ENCODE measurements around the gene CENPC.
"Not testable (repeated sequence)": the region's sequence is repeated elsewhere in the genome, so short reads cannot be mapped to it uniquely, and the experiment has no call there.

CENPC gene

GRCh38 chr4:67445881-67446280, 99.4 kb downstream of the CENPC start:
- H3K27ac ChIP-seq (ENCODE audit: low read depth, low read length); H3K27me3 ChIP-seq (ENCODE audit: insufficient read depth, low read length); H3K4me3 ChIP-seq (ENCODE audit: low read length); H3K36me3 ChIP-seq (ENCODE audit: insufficient read depth, low read length); H3K4me1 ChIP-seq (ENCODE audit: insufficient read depth, low read length); H3K9ac ChIP-seq (ENCODE audit: low read depth, low read length); H3K9me3 ChIP-seq (ENCODE audit: insufficient read depth, low read depth, low read length): not testable (repeated sequence)
- 95% methylated on average over 21 of the region's 25 CpGs for WGBS

GRCh38 chr4:67438975-67439374, 106.3 kb downstream of the CENPC start:
- H3K27ac ChIP-seq (ENCODE audit: low read depth, low read length): no peak overlapping the region
- no peaks in the 10 kb centered on the region for H3K4me1 ChIP-seq (ENCODE audit: insufficient read depth, low read length)
- no peaks in the 10 kb centered on the region for H3K36me3 ChIP-seq (ENCODE audit: insufficient read depth, low read length)
- H3K9me3 ChIP-seq (ENCODE audit: insufficient read depth, low read depth, low read length): no peaks in the 10 kb centered on the region
- no peak overlapping the region for H3K4me3 ChIP-seq (ENCODE audit: low read length)
- H3K27me3 ChIP-seq (ENCODE audit: insufficient read depth, low read length): no peaks in the 10 kb centered on the region
- H3K9ac ChIP-seq (ENCODE audit: low read depth, low read length): no peak overlapping the region
- WGBS: 81% methylated on average over 3 of the region's 4 CpGs

GRCh38 chr4:67437974-67438713, 107.2 kb downstream of the CENPC start:
- Histone ChIP-seq H3K27me3 (ENCODE audit: insufficient read depth, low read length) (no peaks in the 10 kb centered on the region), H3K4me3 (ENCODE audit: low read length) (no peak overlapping the region), H3K9me3 (ENCODE audit: insufficient read depth, low read depth, low read length) (no peaks in the 10 kb centered on the region), H3K36me3 (ENCODE audit: insufficient read depth, low read length) (no peaks in the 10 kb centered on the region), H3K4me1 (ENCODE audit: insufficient read depth, low read length) (no peaks in the 10 kb centered on the region), H3K9ac (ENCODE audit: low read depth, low read length) (no peak overlapping the region), H3K27ac (ENCODE audit: low read depth, low read length) (no peak overlapping the region)
- WGBS: 100% methylated on average over 1 of the region's 2 CpGs

GRCh38 chr4:67436742-67437141, 108.6 kb downstream of the CENPC start:
- Histone ChIP-seq H3K36me3 (ENCODE audit: insufficient read depth, low read length) (no peaks in the 10 kb centered on the region), H3K9me3 (ENCODE audit: insufficient read depth, low read depth, low read length) (no peaks in the 10 kb centered on the region), H3K4me3 (ENCODE audit: low read length) (no peak overlapping the region), H3K9ac (ENCODE audit: low read depth, low read length) (no peak overlapping the region), H3K27me3 (ENCODE audit: insufficient read depth, low read length) (no peaks in the 10 kb centered on the region), H3K27ac (ENCODE audit: low read depth, low read length) (no peak overlapping the region), H3K4me1 (ENCODE audit: insufficient read depth, low read length) (no peaks in the 10 kb centered on the region)
- WGBS: 97% methylated on average over 2 of the region's 2 CpGs

- H3K4me3 ChIP-seq (ENCODE audit: low read length): no peak overlapping the region
- no peaks in the 10 kb centered on the region for H3K4me1 ChIP-seq (ENCODE audit: insufficient read depth, low read length)
- no peaks in the 10 kb centered on the region for H3K9me3 ChIP-seq (ENCODE audit: insufficient read depth, low read depth, low read length)
- 46% methylated on average over 1 of the region's 1 CpG for WGBS
- H3K27me3 ChIP-seq (ENCODE audit: insufficient read depth, low read length): no peaks in the 10 kb centered on the region
- H3K27ac ChIP-seq (ENCODE audit: low read depth, low read length): no peak overlapping the region
- no peak overlapping the region for H3K9ac ChIP-seq (ENCODE audit: low read depth, low read length)
- H3K36me3 ChIP-seq (ENCODE audit: insufficient read depth, low read length): no peaks in the 10 kb centered on the region
These were observed 114.3 kb downstream of the CENPC start for GRCh38 chr4:67430989-67431388.

GRCh38 chr4:67428819-67429218, 116.5 kb downstream of the CENPC start:
- Histone ChIP-seq H3K4me1 (ENCODE audit: insufficient read depth, low read length) (no peaks in the 10 kb centered on the region), H3K9ac (ENCODE audit: low read depth, low read length) (no peak overlapping the region), H3K27ac (ENCODE audit: low read depth, low read length) (no peak overlapping the region), H3K4me3 (ENCODE audit: low read length) (no peak overlapping the region), H3K36me3 (ENCODE audit: insufficient read depth, low read length) (no peaks in the 10 kb centered on the region), H3K9me3 (ENCODE audit: insufficient read depth, low read depth, low read length) (no peaks in the 10 kb centered on the region), H3K27me3 (ENCODE audit: insufficient read depth, low read length) (no peaks in the 10 kb centered on the region)
- 100% methylated on average over 1 of the region's 2 CpGs for WGBS

Measured in HUES64 (cell line).